Thymus (tissue), 11 donors: ENCODE measurements around the gene LTC4S. TPM values are rescaled to one million over a fixed set of nuclear protein-coding genes. Genes with fewer than 3 reads are reported as not detected.

Source experiments
- DNase-seq, 9 donors: peaks; one replicate each; pipeline ENCODE4 v3.0.0-alpha.2; 2013; ENCODE audit warnings: low spot score in 9 of 9, low read depth in 6 of 9, missing footprints in 1 of 9
- H3K27ac ChIP-seq, 2 donors: one replicate each; pipeline ENCODE4 v1.5.1; 2013; ENCODE audit warnings: control low read depth in 1 of 2, low read depth in 1 of 2, low read length in 1 of 2, mild to moderate bottlenecking in 1 of 2, moderate library complexity in 1 of 2
- H3K27me3 ChIP-seq, 2 donors: one replicate each; pipeline ENCODE4 v1.5.1; 2013; ENCODE audit warnings: low read length in 1 of 2; ENCODE audit not compliant: control insufficient read depth in 2 of 2, insufficient read depth in 1 of 2
- H3K36me3 ChIP-seq, 2 donors: one replicate each; pipeline ENCODE4 v1.5.1; 2013; ENCODE audit warnings: low read length in 1 of 2, mild to moderate bottlenecking in 1 of 2, moderate library complexity in 1 of 2; ENCODE audit not compliant: control insufficient read depth in 2 of 2, insufficient read depth in 2 of 2
- H3K4me1 ChIP-seq, 2 donors: one replicate each; pipeline ENCODE4 v1.5.1; 2013; ENCODE audit warnings: low read length in 2 of 2; ENCODE audit not compliant: control insufficient read depth in 2 of 2, insufficient read depth in 2 of 2
- H3K4me3 ChIP-seq, 2 donors: one replicate each; pipeline ENCODE4 v1.5.1; 2013; ENCODE audit warnings: low read length in 2 of 2, control low read depth in 1 of 2, mild to moderate bottlenecking in 1 of 2
- H3K9me3 ChIP-seq, 2 donors: one replicate each; pipeline ENCODE4 v1.5.1; 2013; ENCODE audit warnings: low read length in 1 of 2, mild to moderate bottlenecking in 1 of 2; ENCODE audit not compliant: control insufficient read depth in 2 of 2, insufficient read depth in 1 of 2
- WGBS: extraction: QIAGEN DNeasy Blood & Tissue Kit; methylation state at CpG from one replicate; pipeline ENCODE4 v1.1.7; 2013; 5-methylcytosine and 5-hydroxymethylcytosine counted together
- polyA plus RNA-seq: library from polyadenylated mRNA; stranded (reverse); fragments of 200-250 nt; gene quantifications from one replicate; pipeline ENCODE4 v1.2.3, GENCODE V29; 2013
- total RNA-seq: library from RNA; stranded (reverse); fragments of 120-200 nt; gene quantifications from one replicate; pipeline ENCODE4 v1.2.4, GENCODE V29; 2013
- donor health status: healthy.

Gene LTC4S
- total and polyA plus RNA-seq, 2 donors = 2.7 to 2.8 TPM

GRCh38 chr5:179767496-179768100, 26.2 kb upstream of the LTC4S start:
- no peaks in the 10 kb centered on the region for H3K9me3 ChIP-seq
- H3K27me3 ChIP-seq = no peaks in the 10 kb centered on the region
- peaks cover 0 to 8% of the 10 kb centered on the region in 2 donors for H3K4me1 ChIP-seq
- 99% methylated on average over 9 of the region's 9 CpGs for WGBS
- no peak overlapping the region for H3K27ac ChIP-seq
- H3K4me3 ChIP-seq = no peak overlapping the region
- DNase-seq = no peak
- H3K36me3 ChIP-seq = peaks cover 72% of the 10 kb centered on the region in 2 donors

- DNase-seq = no peak
- WGBS = 94% methylated on average over 18 of the region's 18 CpGs
- Histone ChIP-seq H3K9me3 (no peaks in the 10 kb centered on the region), H3K27me3 (no peaks in the 10 kb centered on the region), H3K4me3 (no peak overlapping the region), H3K36me3 (peaks cover 77 to 81% of the 10 kb centered on the region in 2 donors), H3K27ac (no peak overlapping the region), H3K4me1 (peaks cover 0 to under 1% of the 10 kb centered on the region in 2 donors)
Observed at GRCh38 chr5:179768326-179769085, 25.3 kb upstream of the LTC4S start.

- Histone ChIP-seq H3K4me3 (no peak overlapping the region), H3K9me3 (no peaks in the 10 kb centered on the region), H3K27ac (no peak overlapping the region), H3K27me3 (no peaks in the 10 kb centered on the region), H3K4me1 (no peaks in the 10 kb centered on the region), H3K36me3 (peaks cover 82 to 89% of the 10 kb centered on the region in 2 donors)
- no peak for DNase-seq
- 96% methylated on average over 6 of the region's 6 CpGs for WGBS
Observed at GRCh38 chr5:179769271-179769670, 24.5 kb upstream of the LTC4S start.

- Histone ChIP-seq H3K4me3 (no peak overlapping the region), H3K4me1 (no peaks in the 10 kb centered on the region), H3K27me3 (no peaks in the 10 kb centered on the region), H3K27ac (no peak overlapping the region), H3K9me3 (no peaks in the 10 kb centered on the region), H3K36me3 (peaks cover 87 to 94% of the 10 kb centered on the region in 2 donors)
- no peak for DNase-seq
- WGBS = 90% methylated on average over 5 of the region's 5 CpGs
Observed at GRCh38 chr5:179769796-179770195, 24.0 kb upstream of the LTC4S start.

- H3K4me3 ChIP-seq = no peak overlapping the region
Observed at GRCh38 chr5:179771311-179771895, 22.4 kb upstream of the LTC4S start.

GRCh38 chr5:179772351-179772750, 21.4 kb upstream of the LTC4S start:
- H3K27ac ChIP-seq = no peak overlapping the region

More at GRCh38 chr5:179771311-179771895, 22.4 kb upstream of the LTC4S start:
- 94% methylated on average over 4 of the region's 4 CpGs for WGBS
- H3K9me3 ChIP-seq = no peaks in the 10 kb centered on the region
- no peak overlapping the region for H3K27ac ChIP-seq
- no peak for DNase-seq
- H3K27me3 ChIP-seq = no peaks in the 10 kb centered on the region
- H3K36me3 ChIP-seq = peaks cover 88 to 93% of the 10 kb centered on the region in 2 donors
- no peaks in the 10 kb centered on the region for H3K4me1 ChIP-seq

GRCh38 chr5:179773686-179774040, 20.1 kb upstream of the LTC4S start:
- over 99% methylated on average over 9 of the region's 9 CpGs for WGBS
- DNase-seq = no peak
- no peaks in the 10 kb centered on the region for H3K9me3 ChIP-seq
- H3K4me1 ChIP-seq = no peaks in the 10 kb centered on the region
- H3K27ac ChIP-seq = no peak overlapping the region
- H3K27me3 ChIP-seq = no peaks in the 10 kb centered on the region
- H3K36me3 ChIP-seq = peaks cover 87 to 88% of the 10 kb centered on the region in 2 donors
- H3K4me3 ChIP-seq = no peak overlapping the region

More at GRCh38 chr5:179772351-179772750, 21.4 kb upstream of the LTC4S start:
- WGBS = 98% methylated on average over 6 of the region's 6 CpGs
- H3K4me3 ChIP-seq = no peak overlapping the region
- no peaks in the 10 kb centered on the region for H3K4me1 ChIP-seq
- no peaks in the 10 kb centered on the region for H3K27me3 ChIP-seq
- DNase-seq = no peak
- H3K9me3 ChIP-seq = no peaks in the 10 kb centered on the region
- peaks cover 85 to 92% of the 10 kb centered on the region in 2 donors for H3K36me3 ChIP-seq

- H3K27me3 ChIP-seq = no peaks in the 10 kb centered on the region
- WGBS = over 99% methylated on average over 12 of the region's 12 CpGs
- H3K36me3 ChIP-seq = peaks cover 82 to 86% of the 10 kb centered on the region in 2 donors
- no peak overlapping the region for H3K27ac ChIP-seq
- no peaks in the 10 kb centered on the region for H3K9me3 ChIP-seq
- H3K4me3 ChIP-seq = no peak overlapping the region
- DNase-seq = no peak
- H3K4me1 ChIP-seq = no peaks in the 10 kb centered on the region
Observed at GRCh38 chr5:179774442-179774841, 19.3 kb upstream of the LTC4S start.

GRCh38 chr5:179776411-179776938, 17.3 kb upstream of the LTC4S start:
- no peak for DNase-seq
- no peaks in the 10 kb centered on the region for H3K4me1 ChIP-seq

More at GRCh38 chr5:179776411-179776938, 17.3 kb upstream of the LTC4S start:
- 94% methylated on average over 11 of the region's 11 CpGs for WGBS
- Histone ChIP-seq H3K27ac (no peak overlapping the region), H3K36me3 (peaks cover 72 to 79% of the 10 kb centered on the region in 2 donors), H3K9me3 (no peaks in the 10 kb centered on the region), H3K4me3 (no peak overlapping the region), H3K27me3 (no peaks in the 10 kb centered on the region)
